ENCODE measurements around the gene PLK5. TPM values are rescaled to one million over a fixed set of nuclear protein-coding genes. Genes with fewer than 3 reads are reported as not detected.

The PLK5 gene
- total and polyA plus RNA-seq, 2 donors from 2014 or later = not detected

GRCh38 chr19:1560286-1560882 is 36.5 kb downstream of the PLK5 start:
- H3K4me1 ChIP-seq (ENCODE audit: control insufficient read depth in 2 of 3, insufficient read depth in 2 of 3, low read depth in 1 of 3, low read length in 3 of 3) = no peaks in the 10 kb centered on the region
- H3K36me3 ChIP-seq (ENCODE audit: control insufficient read depth in 2 of 3, insufficient read depth in 3 of 3, low read length in 3 of 3) = no peaks in the 10 kb centered on the region
- FAIRE-seq = no peak
- no peak overlapping the region for H3K27ac ChIP-seq (ENCODE audit: low read depth in 2 of 2, low read length in 2 of 2)
- H3K9me3 ChIP-seq (ENCODE audit: control insufficient read depth in 2 of 3, insufficient read depth in 1 of 3, low read length in 3 of 3) = no peaks in the 10 kb centered on the region
- no peak overlapping the region for H3K9ac ChIP-seq (ENCODE audit: low read length in 3 of 3)
- intact Hi-C loops (cut with DNase I) = no loop called here
- no peak overlapping the region for H3K4me3 ChIP-seq (ENCODE audit: low read length in 3 of 3)
- no peak for TF ChIP-seq CTCF (IDR thresholded peaks at IDR 0.05; ENCODE audit: borderline replicate concordance, extremely low read depth, insufficient read depth)
- H3K27me3 ChIP-seq (ENCODE audit: control insufficient read depth, insufficient read depth, low read length) = no peaks in the 10 kb centered on the region
- DNase-seq = no peak

GRCh38 chr19:1561236-1561842 is 37.5 kb downstream of the PLK5 start:
- no peak for DNase-seq
- H3K4me1 ChIP-seq (ENCODE audit: control insufficient read depth in 2 of 3, insufficient read depth in 2 of 3, low read depth in 1 of 3, low read length in 3 of 3) = peaks cover 0 to 6% (median 0%) of the 10 kb centered on the region in 3 donors
- intact Hi-C loops (cut with DNase I) = no loop called here
- no peaks in the 10 kb centered on the region for H3K9me3 ChIP-seq (ENCODE audit: control insufficient read depth in 2 of 3, insufficient read depth in 1 of 3, low read length in 3 of 3)
- H3K9ac ChIP-seq (ENCODE audit: low read length in 3 of 3) = no peak overlapping the region
- FAIRE-seq = no peak
- no peaks in the 10 kb centered on the region for H3K27me3 ChIP-seq (ENCODE audit: control insufficient read depth, insufficient read depth, low read length)
- no peak overlapping the region for H3K4me3 ChIP-seq (ENCODE audit: low read length in 3 of 3)
- no peak overlapping the region for H3K27ac ChIP-seq (ENCODE audit: low read depth in 2 of 2, low read length in 2 of 2)
- TF ChIP-seq CTCF (IDR thresholded peaks at IDR 0.05; ENCODE audit: borderline replicate concordance, extremely low read depth, insufficient read depth) = no peak
- no peaks in the 10 kb centered on the region for H3K36me3 ChIP-seq (ENCODE audit: control insufficient read depth in 2 of 3, insufficient read depth in 3 of 3, low read length in 3 of 3)

- Histone ChIP-seq H3K9me3 (ENCODE audit: control insufficient read depth in 2 of 3, insufficient read depth in 1 of 3, low read length in 3 of 3) (no peaks in the 10 kb centered on the region), H3K4me3 (ENCODE audit: low read length in 3 of 3) (no peak overlapping the region), H3K27ac (ENCODE audit: low read depth in 2 of 2, low read length in 2 of 2) (no peak overlapping the region), H3K4me1 (ENCODE audit: control insufficient read depth in 2 of 3, insufficient read depth in 2 of 3, low read depth in 1 of 3, low read length in 3 of 3) (peaks cover 0 to 6% (median 0%) of the 10 kb centered on the region in 3 donors), H3K36me3 (ENCODE audit: control insufficient read depth in 2 of 3, insufficient read depth in 3 of 3, low read length in 3 of 3) (no peaks in the 10 kb centered on the region), H3K27me3 (ENCODE audit: control insufficient read depth, insufficient read depth, low read length) (no peaks in the 10 kb centered on the region), H3K9ac (ENCODE audit: low read length in 3 of 3) (no peak overlapping the region)
- intact Hi-C loops (cut with DNase I) = no loop called here
- FAIRE-seq (no peak), DNase-seq (no peak)
- TF ChIP-seq CTCF (IDR thresholded peaks at IDR 0.05; ENCODE audit: borderline replicate concordance, extremely low read depth, insufficient read depth) = no peak
Measured at GRCh38 chr19:1563251-1563650, 39.4 kb downstream of the PLK5 start.
